GM18511 (cell line): ENCODE results near the gene TRMT2A.

Source experiments
- ATAC-seq: cut with Tn5 transposase; IDR thresholded peaks from one replicate; pipeline ENCODE4 v1.9.1; 2021; ENCODE audit warnings: mild to moderate bottlenecking, moderate library complexity; ENCODE audit not compliant: unreplicated experiment

Gene TRMT2A

DNA sequence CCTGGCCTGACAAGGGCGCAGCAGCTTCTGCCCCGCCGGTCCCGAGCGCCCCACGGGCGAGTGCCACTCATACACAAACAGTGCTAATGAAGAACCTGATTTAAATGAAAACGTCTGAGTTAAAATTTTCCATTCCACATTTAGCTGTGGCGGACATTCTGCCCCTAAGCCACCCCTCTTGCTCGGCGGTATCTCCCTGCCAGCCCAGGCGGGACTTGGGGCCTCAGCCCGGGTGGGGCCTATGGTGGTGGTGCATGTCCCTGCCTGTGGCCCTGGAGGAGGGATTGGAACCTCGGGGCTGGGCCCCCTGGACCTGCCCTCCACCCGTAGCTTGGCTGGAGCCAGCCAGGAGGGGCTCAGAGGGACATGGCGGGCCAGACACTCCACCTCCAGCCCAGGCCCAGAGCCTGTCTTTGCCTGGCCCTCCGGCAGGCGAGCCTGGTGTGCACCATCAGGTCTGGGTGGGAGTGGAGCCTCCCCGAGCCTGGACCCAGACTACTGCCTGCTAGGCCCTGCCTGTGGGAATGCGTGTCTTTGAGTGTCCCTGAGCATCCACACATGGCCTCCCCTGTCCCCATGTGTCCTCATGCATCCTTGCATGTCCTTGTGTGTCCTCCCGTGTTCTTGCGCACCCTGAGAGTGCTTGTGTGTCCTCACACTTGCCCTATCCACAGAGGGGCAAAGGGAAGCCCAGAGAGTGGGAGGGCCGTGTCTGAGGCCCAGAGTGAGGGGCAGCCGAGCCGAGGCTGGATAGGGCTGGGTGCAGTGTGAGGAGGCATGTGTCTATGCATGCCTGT is 19.0 kb upstream of the TRMT2A start:
- ATAC-seq = no peak

DNA sequence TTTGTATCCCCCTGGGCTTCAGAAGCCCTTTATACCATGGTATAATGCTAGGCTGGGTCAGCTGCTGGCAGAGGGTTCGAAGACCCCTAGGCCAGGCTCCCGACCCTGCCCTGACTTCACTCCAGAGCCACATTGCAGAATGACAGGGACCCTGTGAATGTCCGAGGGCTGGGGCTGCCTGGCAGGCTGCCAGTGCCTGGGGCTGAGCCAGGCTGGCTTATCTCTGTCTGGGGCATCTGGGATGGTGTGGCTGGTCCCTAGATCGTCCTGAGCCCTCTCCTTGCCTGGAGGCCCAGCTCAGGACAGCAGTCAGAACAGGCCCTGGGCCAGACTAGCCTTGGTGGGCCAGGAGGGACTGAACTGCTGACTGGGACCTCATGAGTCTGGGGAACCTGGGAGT is 18.2 kb upstream of the TRMT2A start:
- no peak for ATAC-seq

DNA sequence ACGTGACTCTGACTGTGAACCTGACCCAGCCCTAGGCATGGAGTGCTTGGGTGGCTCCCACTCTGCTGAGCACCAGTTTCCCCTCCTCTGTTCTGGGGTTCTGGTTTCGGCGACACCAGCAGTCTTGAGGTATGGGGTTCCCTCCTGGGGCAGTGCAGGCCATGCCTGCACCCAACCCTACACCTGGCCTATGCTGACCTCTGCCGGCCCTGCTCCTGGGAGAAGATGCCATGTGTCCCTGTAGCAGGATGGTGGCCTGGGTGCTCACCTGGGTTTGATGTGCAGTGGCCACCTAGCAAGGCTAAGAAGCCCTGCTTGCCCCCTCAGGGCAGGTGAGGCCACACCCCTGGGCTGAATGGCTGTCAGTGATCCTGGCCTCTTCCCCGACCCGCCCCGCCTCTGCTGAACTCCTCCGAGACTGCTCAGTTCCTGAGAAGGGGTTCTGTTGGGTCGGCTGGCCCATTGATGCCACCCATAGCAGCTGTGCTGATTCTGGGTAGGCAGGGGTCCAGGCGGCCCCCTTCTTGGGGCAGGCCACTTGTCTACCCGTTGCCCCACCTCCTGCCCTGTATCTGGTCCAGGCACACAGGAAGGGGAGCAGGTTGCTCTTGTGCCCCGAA is 17.0 kb upstream of the TRMT2A start:
- no peak for ATAC-seq

DNA sequence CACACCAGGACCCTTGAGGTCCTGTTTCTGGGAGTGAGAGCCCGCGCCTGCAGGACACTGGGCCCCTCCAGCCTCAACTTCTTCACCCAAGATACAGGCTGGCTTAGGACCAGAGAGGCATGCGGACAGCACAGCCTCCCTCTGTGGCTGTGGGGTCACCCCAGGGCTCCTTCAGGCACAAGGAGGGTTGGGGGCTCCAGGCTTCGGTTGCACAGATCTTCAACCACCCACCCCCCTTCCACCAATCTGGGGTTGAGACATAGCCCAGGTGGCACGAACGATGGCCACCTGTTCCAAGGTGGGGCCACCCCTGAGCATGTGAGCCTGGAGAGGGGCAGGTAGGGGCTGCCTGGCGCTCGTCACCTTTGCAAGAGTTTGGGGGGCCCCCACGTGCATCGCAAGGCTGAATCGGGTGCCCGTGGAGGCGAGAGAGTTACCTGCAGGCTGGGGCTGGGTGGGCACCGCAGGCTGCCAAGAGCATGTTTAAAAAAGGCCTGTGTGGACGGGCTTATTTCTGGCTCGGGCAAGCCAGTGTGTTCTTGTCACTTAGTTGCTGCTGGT is 15.7 kb upstream of the TRMT2A start:
- ATAC-seq = no peak

DNA sequence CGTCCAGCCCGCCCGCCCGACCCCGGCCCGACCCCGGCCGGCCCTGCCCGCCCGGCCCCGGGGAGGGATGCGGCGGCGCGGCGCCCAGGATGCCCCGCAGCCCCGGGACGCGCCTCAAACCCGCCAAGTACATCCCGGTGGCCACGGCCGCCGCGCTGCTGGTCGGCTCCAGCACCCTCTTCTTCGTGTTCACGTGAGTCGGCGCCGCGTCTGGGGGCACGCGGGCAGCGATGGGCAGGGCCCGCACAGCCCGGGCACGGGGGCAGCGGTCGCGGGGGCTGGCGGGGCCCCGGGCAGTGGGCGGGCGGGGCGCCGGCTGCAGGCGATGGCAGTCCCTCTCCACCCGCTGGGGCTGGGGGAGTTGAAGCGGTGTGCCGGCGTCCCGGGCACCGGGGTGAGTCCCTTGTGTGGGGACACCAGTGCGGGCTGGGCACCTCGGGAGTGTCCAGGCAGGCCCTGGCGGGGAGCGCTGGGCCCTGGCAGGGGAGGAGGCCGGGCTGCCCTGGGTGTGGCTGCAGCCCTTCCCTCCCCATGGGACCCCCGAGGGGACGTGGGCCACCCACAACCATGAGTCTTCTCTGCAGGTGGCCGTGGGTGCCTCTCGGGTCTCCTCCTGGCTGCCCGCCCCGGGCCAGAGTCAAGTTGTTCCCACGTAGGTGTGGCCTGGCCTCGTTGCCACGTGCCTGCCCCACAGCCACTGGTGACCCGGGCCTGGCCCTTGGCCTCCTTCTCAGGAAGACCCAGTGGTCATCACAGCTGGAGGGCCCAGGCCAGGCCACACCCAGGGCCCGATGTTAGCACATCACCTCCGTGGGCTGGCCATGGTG is 15.0 kb upstream of the TRMT2A start:
- peak; percentile 9 for ATAC-seq

DNA sequence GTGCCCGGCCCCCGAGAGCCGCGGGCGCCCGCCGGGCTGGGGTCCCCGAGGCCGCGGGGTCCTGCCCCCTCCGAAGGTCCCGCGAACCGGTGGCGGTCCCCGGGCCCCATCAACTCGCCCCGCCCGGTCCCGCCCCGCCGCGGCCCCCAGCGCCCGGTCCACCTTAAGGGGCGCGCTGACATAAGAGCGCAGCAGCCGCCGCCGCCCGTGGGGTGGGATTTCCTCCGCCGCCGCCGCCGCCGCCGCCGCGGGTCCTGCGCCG is 14.5 kb upstream of the TRMT2A start, which contains the start of gene ZDHHC8:
TSS of gene ZDHHC8 (plus strand) at position 208 of the 262 bp plus-strand sequence. CDS start 144 bp downstream, outside the sequence.
- peak; percentile 65 for ATAC-seq

DNA sequence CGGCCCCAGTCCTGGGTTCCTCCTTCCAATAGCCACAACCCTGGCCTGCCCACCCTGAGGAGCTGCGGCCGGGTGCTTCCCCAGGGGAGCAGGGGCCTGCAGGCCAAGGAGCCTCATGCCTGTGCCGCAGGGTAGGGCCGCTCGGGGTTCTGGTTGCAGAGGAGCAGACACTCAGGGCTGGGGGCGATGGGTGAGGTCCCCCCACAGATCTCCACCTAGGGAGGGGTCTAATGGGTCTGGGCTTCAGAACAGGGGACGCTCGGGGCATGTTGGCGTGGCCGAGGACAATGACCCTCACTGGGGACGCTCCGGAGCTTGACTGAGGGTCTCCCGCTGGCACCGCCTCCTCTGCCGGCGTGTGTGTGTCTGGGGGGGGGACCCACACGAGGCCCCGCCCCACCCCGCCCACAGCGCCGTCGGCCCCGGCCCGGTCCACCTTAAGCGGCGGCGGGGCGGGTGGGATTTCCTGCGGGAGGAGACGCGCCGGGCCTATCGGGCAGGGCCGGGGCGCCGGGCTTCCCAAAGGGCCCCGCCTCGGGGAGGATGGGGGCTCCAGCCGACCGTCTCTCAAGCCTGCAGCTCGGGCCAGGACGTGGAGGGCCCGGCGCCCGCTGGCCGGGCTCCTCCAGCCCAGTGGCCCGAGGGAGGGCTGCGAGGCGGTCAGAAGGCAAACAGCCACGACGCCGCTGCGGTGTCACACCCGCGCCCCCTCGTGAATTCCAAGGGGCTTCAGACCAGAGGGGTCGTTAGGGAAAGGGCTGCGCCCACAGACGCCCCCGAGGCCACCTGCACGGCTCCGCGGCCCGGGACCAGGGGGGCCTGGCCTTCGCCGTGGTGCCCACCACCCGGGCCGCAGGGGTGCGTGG is 13.9 kb upstream of the TRMT2A start:
- peak; percentile 67 for ATAC-seq

DNA sequence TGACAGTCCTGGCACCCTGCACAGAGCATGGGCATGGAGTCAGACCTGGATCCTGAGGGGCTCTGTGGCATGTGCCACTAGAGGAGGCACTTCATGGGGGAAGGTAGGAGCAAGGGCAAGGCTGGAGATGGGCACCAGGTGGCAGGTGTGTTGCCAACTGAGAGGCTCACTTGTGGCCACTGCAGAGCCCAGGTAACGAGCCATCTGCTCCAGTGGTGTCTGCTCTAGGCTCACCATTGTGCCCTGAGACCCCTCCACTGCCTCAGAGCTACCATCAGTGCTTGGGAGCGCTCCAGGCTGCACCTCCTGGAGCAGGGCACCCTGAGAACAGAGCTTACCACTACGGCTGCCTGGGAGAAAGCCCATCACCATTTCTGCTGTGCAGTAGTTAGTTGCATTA is 13.3 kb upstream of the TRMT2A start:
- no peak for ATAC-seq

DNA sequence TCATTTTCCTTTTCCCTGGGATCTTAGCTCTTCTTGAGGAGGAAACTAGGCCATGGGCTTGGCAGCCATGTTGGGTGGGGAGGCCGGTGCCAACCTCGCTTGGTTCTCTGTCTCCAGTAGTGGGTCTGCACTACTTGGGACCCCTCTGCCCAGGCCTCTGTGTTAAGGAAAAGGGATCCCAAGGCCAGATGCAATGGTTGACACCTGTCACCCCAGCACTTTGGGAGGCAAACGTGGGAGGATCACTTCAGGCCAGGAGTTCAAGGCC is 12.7 kb upstream of the TRMT2A start:
- ATAC-seq = no peak

DNA sequence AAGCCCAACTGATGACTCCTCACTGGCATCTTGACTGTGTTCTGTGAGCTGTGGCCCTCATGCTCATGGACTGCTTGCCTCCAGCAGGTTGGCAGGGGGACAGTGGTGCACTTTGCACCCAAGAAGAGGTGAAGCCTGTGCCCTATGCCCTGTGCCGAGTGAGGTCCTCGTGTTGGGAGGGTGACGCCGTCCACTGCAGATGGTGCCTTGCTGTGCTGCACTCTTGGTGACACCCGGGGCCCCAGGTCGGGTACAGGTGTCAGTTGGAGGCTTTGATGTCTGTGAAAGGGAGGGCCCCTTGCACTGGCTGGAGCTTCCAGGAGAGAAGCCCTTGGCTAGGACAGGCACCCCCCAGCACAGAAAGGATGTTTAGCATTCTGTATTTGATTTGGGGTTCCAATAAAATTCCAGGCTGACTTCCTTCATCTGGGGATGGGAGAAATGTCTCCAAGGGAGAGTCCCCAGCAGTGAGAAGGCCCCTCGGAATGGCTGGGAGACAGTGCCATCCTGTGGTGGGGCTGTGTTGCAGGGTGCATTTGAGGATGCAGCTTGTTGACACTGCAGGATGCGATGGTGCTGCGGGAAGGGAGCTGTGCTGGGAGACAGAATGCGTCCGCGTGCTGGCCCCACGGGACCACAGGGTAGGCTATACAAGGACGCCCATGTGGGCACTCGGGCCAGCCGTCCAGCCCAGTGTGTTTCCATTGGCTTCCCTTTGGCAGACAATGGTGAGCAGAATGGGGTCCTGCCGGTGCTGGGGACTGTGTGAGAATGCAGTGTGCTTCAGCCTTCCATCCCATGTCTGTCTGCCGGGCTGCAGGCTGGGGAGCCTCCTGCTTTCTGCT is 12.1 kb upstream of the TRMT2A start:
- ATAC-seq = no peak

DNA sequence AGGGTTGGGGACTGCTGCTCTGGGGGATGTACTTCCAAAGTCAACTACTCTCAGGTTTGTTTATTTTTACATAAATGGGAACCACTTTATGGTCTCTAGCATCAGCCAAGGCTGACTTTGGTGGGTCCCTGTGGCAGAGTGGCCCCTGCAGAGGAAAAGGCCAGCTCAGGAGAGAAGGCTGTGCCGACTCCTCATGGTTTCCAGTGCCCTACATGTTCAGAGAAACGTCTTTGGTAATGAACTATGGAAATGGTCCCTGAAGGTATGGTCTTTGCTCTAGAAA is 11.5 kb upstream of the TRMT2A start:
- ATAC-seq = no peak

DNA sequence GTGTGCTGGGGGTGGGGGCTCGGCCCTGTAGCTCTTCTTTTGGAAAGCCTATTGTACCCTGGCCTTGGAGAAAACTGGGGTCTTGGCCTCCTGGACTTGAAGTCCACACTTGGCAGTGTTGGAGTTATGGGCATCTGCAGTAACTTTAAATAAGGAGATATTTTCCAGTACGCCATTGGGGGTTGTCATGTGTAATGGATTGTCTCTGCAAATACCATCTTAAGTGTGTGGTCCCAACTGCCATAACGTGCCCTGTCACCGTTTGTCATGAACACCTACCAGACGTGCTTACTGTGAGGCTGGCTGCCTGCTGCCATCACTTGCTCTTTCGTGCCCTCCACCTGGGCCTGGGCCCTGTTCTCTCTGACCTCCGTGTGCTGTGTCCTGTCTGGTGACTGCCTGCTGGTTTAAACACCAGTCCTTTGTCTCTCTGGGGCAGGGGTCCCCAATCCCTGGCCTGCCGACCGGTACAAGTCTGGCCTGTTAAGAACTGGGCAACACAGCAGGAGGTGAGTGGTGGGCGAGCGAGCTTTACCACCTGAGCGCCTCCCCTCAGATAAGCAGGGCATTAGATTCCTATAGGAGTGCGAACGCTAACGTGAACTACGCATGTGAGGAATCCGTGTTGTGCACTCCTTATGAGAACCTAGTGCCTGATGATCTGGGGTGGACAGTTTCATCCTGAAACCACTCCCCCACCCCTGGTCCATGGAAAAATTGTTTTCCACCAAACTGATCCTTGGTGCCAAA is 11.0 kb upstream of the TRMT2A start:
- ATAC-seq = no peak

DNA sequence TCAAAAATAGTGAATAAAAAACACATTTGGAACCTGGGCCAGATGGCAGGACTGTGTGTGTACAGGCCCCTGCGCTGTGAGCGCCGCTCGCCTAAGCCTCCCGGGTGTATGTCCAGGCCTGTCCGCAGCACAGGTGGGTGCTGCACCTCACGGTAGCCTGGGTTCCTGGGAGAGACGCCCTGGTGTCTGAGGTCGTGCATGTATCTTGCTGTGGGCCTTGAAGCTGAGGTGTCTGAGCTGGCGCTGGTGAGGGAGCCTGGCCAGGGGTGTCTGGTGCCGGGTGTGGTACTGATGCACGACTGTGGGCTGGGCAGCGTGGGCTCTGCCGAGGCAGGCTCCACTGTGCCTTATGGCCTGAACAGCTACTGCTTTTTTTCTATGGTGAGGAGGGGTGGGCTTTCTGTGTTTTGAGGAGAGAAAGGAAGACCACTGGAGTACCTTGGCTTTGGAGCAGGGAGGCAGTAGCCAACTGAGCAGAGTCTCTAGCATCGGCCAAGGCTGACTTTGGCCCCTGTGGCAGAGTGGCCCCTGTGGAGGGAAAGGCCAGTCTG is 10.4 kb upstream of the TRMT2A start:
- no peak for ATAC-seq

DNA sequence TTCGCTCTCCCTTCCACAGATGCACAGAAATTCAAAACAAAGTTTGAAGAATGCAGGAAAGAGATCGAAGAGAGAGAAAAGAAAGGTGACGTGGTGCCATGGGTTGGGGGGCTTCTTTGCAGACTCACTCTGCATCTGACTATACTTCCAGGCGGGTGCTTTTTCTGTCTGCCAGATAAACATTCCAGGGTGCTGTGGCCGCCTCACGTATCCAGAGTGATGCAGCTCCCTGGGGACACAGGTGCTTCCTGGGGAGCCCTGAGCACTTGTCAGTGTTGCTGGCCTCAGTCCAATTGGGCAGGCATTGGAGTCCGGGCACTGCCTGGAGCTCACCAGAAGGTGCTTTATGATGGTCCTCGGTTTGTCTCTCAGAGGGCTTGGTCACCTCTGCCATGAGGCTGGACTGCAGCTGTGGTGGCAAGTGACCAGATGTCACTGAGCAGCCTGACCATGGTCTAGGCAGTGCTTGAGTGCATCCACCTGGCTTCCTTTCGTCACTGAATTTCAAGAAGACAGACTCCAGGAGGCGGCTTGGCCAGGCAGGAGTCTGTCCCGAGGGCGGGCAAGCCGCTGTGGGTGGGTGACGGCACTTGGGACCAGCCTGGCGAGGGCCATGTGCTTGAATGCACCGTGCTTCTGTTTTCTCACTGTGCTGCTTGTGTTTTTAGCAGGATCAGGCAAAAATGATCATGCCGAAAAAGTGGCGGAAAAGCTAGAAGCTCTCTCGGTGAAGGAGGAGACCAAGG is 9.4 kb upstream of the TRMT2A start:
- no peak for ATAC-seq

DNA sequence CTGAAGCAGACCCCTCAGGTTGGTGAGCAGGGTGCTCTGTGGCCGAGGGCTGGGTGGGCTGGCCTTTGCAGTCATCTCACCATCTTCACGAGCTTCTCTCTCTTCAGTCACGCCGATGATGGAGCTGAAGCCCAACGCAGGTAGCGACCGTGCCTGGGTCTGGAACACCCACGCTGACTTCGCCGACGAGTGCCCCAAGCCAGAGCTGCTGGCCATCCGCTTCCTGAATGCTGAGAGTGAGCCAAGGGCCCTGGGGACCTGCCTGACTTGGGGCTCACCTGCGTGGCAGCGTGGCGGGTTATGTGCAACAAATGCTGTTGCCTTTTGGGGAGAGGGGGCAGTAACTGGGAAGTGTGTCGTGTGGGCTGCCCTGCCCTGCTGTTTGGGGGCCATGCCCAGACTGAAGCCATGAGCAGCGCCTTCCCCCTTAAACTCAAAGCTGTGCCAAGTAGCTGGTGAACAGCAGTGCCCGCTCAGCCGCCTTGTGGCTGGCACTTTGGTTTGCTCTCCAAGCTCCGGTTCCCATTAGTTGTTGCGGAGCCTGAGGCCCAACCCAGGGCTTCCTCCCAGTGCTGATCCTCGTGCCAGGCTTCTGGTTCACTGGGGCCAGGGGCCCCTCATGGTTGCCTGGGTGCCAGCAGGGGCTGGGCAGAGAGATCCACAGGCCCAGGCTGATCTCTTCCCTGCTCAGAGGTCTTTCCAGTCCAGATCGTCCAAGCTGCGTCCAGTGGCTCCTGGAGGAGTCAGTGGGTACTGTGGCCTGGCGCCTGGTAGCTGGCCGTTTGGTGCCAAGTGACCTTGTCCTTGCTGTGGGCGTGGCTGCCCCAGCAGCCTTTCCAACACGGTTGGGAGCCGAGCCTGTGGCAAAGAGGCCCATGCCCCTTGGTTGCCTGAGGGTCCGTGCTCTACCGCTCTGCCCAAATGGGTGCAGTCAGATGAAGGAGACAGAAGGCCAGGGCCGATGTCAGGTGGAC is 8.5 kb upstream of the TRMT2A start:
- no peak for ATAC-seq

DNA sequence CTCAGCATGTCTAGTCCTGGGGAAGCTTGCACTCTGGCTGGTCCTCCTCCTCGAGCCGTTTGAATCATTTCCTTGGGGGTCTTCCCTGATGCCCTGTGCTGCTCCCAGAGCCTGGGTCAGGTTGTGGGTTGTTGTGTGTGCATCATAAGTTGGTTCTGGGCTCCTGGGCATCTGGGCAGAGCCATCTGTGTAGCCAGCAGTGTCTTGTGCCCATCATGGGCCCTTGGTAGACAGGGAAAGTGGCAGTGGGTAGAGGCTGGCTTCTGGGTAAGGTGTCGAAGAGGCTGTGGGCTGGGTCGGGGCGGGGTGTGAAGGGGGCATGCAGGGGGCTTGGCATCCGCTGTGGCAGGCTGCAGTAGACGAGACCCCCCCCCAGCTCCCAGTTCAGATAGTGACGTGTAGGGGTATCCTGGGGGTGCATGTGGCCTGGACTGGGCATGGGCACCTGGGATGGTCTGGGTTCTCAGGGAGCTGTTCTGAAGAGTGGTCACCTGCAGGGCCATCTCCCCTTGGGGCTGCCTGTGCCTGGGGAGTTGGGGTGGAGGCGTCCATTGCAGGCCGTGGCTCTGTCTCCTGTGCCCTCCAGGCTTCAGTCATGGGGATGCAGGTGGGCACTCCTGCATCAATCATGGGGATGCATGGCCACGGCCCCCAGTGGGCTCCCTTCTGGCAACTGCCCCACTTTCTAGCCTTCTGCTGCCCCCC is 7.2 kb upstream of the TRMT2A start:
- ATAC-seq = no peak
